GM19463 (cell line): ENCODE measurements around the gene DDX47.

Source experiments
- ATAC-seq: cut with Tn5 transposase; IDR thresholded peaks from one replicate; pipeline ENCODE4 v1.9.1; 2021; ENCODE audit warnings: mild to moderate bottlenecking, moderate library complexity; ENCODE audit not compliant: unreplicated experiment

Gene DDX47

DNA sequence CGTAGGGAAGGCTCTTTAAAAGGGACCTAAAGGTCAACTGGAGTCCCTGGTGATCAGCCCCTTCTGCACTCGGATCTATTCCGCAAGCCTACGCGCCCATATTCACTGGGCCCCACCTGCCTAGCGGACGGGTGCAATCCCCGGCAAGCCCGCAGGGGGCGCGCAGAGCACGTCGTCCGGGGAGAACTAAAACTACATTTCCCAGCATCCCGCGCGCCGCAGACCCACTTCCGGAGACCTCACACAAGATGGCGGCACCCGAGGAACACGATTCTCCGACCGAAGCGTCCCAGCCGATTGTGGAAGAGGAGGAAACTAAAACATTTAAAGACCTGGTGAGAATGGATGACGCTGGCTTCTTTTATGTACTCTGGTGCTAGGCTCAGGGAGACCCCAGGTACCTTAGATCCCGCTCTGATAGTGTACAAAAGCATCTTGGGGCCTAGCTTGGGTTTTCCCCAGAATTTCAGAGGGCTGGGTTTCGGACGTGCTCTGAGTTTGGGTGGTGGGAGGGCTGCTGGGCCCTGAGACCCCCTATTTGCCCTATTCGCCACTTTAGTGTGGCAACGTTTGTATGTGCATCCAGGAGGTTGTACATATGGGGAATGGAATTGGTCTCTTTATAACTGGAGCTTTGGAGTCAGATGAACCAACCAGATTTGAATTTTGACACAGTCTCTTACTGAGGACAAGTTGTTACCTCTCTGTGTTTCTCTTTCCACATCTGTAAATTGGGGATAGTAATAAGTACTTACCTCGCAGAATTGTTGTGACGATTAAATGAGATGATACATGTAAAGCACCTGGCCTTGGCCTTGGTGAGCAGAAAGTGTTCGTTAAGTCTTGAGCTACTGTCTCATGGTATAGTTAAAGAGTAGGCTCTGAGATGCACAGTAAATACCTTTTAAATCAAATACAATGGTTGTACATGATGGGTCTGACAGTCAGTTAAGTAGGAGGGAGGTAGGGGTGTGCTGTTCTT is at the start of gene DDX47:
Gene DDX47, plus strand, starts transcription at position 227 of the 982 bp plus-strand sequence. Its CDS starts 22 bp downstream, at position 249.
- peak; percentile 82 for ATAC-seq

DNA sequence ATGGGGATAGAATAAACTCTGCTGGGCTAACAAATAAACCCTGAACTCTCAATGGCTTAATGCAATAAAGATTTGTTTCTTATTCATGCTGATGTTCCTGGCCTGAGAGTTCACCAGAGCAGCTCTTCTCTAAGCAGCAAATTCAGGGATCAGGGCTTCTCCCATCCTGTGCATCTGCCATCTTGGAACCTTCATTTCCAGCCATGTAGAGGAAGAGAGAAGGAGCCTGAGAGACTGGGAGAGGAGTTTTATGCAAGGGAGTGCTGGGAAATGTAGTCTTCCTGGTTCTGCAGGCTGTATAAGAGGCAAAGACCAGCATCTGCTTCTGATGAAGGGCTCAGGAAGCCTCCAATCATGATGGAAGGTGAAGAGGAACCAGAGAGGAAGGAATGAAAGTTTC is 48.3 kb upstream of the DDX47 start:
- no peak for ATAC-seq

DNA sequence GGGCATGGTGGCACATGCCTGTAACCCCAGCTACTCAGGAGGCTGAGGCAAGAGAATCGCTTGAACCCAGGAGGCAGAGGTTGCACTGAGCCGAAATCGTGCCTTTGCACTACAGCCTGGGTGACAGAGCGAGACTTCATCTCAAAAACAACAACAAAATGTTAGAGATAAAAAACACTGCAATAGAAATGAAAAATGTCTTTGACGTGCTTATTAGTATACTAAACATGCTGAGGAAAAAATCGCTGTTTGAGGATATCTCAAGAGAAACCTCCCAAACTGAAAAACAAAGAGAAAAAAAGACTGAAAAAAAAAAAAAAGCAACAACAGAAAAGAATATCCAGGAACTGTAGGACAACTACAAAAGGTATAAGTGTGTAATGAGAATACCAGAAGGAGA is 42.9 kb upstream of the DDX47 start:
- ATAC-seq = no peak

DNA sequence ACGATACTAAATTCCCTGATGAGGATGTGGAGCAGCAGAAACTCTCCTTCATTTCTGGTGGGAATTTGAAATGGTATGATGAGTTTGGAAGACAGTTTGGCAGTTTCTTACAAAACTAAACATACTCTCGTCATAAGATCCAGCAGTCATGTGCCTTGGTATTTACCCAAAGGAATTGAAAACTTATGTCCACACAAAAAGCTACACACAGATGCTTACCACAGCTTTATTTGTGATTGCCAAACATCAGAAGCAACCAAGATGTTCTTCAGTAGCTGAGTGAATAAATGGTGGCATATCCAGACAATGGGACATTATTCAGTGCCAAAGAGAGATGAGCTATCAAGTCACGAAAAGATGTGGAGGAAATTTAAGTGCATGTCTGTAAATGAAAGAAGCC is 38.4 kb upstream of the DDX47 start:
- ATAC-seq = no peak

DNA sequence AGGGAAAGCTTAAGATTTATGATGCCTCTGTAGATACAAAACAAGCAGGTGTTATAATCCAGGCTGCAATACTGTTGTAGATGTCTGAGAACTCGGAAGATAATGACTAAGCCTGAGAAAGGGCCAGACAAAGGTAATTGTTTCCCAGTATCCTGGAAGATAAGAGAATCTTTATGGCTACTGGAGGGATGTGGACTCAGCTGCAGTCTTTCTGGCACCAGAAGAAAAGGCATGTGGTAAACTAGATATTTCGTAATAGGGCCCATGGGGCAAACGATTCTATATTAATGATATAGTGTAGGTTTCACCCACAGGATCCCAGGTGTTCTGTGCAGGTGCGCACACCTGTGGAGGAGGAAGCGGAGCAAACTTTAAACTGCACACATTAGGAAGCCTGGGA is 36.9 kb upstream of the DDX47 start:
- no peak for ATAC-seq

DNA sequence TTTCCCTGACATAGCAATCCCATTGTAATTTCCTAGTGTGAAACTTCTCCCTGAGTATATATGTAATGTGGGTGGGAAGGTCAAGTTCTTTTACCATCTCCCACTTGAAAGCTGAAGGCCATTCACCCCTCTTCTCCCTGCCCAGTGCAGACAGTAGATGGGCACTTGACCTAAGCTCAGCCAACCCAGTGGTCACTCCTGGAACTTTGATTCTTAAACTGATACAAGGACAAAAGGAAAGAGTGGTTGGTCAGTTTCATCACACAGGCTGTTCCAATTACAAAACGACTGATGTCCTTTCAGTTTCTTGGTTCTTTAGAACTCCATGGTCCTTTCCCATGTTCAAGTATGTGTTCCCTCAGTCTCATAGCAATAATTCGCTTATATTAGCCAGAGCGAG is 36.1 kb upstream of the DDX47 start:
- ATAC-seq = no peak

DNA sequence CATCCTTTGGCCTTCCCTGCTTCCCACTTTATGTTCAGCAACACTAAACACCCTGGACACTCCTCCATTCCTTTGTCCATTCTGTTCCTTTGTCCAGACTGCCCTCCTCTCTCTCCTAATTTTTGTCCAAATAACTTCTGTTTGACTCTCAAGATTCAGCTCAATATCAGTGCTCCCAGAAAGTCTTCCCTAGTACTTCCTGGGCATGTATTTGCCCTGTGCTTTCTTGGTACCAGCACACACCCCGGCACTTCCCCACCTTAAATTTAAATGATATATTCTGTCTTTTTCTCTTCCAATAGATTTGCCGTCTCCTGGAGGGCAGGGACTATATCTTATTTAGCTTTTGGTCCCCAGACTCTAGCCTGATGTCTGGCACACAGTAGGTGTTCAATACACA is 34.1 kb upstream of the DDX47 start:
- ATAC-seq = no peak

DNA sequence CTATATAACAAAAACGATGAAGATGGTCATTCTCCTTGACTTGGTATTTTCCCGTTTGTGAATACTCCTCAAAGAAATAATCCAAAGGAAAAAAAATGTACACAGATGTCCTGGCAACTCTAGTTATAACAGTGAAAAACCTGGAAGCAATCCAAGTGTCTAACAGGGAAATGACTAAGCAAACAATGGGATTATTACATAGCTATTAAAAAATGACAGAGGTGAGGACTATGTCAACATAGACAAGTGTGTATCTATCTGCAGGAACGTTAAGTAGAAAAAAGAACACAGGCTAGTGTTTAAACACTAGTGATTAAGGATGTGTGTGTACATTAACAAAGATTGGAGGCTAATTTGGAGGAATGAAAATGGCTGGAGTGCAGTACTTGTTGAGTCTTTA is 33.6 kb upstream of the DDX47 start:
- ATAC-seq = no peak

DNA sequence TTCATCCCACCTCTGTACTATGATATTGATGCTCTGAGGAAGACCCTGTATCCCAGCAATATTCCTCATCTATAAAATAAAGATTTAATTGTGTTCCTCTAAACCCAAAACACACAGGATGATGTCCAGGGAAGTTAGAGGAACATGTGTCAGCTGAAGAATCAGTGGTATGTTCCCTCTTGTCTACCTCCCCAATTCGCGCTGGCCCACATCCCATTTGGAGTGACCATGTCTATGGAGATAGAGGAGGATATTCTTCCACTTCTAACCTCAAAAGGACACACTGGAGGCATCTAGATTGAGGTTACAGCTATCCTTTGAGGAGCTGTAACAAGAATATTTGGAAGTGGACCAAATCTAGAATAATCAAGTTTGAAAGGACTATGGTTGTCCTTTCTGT is 29.0 kb upstream of the DDX47 start:
- no peak for ATAC-seq

DNA sequence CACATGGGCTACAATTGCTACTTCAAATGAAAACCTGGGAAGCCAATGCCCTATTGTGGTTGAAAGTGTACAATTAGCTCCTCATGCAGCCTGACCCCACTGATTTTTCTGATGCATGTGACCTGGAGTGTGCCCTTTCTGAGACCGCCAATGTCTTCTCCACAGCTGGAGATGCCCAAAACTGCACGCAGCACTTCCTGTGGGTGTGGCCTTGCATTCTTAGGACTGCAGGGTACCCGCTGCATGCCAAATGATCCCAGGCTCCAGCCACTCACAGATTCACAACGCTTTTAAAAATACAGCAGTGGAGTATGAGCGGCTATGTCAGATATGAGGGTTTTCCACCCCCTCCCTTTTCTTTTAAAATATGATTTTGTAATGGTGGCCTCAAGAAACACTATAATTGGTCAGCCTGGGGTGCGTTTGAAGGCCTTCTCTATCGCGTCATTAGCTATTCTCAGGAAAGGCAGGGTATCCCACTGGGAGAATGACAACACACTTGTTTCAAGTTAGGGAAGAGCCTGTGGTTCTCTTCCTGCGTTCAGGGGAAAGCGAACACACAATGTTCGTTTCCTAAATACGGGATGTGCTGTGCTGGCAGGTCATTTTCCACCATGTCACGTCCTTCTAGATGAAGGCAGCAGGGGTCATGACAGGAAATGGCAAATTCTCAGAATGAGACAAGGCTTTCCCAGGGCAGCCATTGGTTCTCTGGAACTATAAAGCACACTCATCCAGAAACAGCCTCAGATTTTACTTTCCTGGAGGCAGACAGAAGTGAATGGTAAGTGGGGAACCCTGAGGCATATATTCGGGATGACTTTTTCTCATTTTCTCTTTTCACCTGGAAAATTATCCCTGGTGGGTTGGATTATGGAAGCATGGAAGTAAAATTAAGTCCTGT is 28.0 kb upstream of the DDX47 start, which contains the start of gene APOLD1:
Gene APOLD1, plus strand, starts transcription at position 749 of the 904 bp plus-strand sequence. Its CDS starts 33 bp downstream, at position 782.
- no peak for ATAC-seq

DNA sequence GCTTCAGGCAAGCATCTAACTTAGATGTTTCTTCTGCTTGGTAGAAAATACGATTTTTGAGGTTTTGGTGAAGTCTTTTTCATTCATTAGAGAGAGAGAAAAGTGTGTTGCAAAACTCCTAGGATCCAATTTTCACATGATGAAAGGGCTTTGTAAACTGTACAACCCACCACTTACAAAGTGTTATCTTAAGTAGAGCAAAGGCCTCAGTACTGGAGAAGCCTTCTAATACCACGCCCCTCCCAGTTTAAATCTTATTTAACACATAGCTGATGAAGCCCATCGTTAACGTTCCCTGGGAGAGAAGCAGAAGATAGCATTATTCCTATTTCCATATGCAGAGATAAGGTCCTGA is 26.8 kb upstream of the DDX47 start:
- no peak for ATAC-seq

DNA sequence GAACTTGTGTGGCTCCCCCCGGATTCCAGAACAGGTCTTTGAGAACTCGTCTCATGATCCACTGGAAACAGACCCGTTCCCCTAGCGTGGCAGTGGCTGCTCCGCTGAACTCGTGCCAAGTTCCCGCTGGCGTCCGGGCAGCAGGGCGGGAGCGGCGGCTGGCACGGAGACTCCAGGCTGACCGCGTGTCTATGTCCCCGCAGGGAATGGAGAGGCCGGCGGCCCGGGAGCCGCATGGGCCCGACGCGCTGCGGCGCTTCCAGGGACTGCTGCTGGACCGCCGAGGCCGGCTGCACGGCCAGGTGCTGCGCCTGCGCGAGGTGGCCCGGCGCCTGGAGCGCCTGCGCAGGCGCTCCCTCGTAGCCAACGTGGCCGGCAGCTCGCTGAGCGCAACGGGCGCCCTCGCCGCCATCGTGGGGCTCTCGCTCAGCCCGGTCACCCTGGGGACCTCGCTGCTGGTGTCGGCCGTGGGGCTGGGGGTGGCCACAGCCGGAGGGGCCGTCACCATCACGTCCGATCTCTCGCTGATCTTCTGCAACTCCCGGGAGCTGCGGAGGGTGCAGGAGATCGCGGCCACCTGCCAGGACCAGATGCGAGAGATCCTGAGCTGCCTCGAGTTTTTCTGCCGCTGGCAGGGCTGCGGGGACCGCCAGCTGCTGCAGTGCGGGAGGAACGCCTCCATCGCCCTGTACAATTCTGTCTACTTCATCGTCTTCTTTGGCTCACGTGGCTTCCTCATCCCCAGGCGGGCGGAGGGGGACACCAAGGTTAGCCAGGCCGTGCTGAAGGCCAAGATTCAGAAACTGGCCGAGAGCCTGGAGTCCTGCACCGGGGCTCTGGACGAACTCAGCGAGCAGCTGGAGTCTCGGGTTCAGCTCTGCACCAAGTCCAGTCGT is 26.2 kb upstream of the DDX47 start:
- peak; percentile 87 for ATAC-seq

DNA sequence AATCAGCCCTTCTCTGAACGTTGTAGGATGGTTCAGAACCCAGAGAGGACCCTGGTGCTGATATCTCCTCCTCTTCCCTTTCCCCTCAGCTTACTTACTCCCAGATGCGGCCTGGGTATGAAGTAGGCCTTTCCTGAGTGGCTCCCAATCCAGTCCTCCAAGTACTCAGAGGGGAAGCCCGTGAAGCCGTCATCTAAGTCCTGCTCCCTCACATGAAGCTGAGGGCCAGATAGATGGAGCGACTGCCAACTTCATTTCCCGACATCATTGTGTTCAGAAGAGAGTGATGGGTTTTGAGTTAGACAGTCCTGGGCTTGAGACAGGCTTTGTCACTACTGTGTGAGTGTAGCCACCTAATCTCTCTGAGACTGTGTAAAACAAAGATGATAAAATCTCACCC is 25.0 kb upstream of the DDX47 start:
- ATAC-seq = no peak

DNA sequence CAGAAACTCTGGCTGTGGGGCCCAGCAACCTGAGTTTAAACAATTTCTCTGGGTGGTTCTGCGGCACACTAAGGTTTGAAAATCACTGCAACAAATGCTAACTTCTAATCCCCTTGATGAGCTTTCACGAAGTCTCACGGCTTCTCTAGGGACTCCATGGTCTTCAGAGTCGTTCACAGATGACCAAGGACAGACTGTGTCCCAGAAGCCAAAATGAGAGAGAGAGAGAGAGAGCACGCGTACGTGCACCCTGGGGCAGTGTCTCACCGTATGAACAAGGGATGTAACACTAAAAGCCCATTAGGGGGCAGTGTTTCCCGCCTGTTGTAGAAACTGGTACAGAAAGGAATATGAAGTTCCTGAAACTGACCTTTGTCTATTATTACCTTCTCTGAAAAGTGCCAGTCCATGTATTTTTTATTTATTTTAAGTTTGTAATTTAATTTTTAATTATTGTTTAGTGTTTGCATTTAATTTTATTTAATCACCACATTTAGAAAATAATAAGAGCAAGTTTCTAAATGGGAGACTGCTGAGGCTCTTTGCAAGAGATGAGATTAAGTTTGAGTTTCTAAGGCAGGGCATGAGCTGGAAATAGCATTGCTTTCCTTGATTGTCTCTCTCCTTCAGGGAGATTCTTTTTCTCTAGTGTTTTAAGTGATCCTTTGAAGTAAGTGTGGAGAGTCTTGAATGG is 24.3 kb upstream of the DDX47 start:
- ATAC-seq = peak; percentile 59

DNA sequence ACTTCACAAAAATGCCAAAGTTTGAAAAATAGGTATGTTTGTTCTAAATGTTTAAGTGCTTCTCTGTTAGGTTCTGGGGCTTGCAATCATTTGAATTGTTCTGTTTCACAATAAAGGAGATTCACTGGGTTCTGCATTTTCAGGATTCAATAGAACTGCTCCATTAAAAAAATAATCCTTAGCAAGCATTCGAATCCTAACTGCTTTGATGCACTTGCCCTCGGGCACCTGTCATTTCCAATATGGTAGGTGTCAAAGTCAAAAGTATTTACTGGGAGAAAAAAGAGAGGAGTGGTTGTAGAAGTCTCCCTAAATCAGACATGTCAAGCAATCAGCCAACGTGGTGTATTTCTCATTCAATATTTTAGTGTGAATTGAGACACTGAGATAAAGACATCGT is 22.2 kb upstream of the DDX47 start:
- no peak for ATAC-seq

DNA sequence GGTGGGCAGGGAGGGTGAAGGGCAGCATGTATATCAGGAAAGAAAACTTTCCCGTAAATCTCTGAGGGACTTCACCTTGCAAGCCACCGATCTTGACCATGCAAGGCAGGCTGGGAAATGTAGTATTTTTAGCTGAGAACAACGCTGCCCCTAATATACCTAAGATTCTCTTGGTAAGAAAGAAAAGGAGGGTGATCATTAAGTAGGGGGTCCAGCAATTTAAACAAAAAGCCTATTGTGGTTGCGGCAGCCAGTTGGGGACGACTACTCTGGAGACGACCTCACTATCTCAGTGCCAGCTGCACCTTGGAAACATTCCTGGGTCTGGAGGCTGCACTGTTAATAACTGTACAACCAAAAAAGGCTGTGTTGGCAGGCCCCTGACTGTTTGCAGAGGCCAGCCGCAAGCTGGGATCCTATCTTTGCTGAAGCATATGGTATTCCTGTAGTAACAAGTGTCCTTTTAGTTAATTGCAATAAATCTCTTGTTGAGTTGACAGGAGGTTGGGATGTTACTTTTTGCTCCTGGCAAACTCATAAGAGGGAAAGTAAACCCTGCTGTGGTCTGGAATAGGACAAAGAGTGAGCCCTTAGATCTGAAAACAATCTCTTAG is 21.3 kb upstream of the DDX47 start:
- no peak for ATAC-seq

DNA sequence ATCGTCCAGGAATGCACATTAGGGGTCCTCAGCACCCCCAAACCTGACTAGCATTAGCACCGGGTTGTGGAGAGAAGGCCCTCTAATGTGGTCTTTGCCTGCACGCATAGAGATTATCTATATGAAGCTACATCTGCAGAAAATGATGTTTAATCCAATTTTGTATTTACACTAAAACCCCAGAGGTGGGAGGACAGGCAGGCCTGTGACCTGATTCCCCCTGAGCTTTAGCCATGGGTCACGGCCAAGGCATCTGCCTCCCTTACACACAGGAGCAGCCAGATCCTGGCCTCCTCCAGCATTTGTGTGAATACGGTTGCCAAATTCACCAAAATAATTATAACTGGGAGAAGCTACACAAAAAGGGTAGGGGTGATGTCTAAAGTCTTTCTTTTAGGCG is 20.7 kb upstream of the DDX47 start:
- ATAC-seq = no peak

DNA sequence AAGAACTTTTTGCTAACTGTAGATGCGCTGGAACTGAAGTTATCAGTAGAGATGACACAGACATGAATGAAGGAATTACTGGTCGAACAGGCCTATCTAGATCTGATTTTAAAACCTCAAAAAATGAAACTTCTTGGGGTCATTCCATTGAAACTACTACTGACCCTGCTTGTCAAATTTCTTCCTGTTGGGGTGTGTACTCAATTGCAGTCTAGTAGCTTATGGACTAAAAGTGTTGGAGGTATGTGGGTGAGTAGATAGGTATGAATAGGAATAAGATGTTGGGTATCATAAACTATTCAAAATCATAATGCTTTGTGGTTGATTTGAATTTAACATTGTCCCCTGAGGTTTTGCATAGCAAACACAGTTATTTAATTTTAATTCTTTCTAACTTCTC is 18.5 kb upstream of the DDX47 start:
- no peak for ATAC-seq

DNA sequence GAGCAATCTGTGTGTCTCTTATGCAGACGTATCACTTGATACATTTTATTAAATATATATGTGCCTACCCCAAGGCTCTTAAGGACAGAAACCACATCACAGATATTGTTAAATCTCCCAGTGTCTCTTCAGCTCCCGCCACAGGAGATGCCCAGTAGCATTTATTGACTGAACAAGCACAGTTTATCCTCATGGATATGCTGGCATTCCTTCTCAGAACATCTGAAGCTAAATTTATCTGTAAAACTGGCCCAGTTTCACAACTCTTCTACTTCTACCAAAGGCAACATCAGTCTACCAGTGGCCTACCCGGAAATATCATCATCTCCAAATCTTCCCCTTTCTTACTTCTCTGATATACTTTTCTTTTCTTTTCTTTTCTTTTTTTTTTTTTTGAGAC is 17.0 kb upstream of the DDX47 start:
- no peak for ATAC-seq
